HG03066 (cell line): ENCODE measurements around the gene ANKS1B.
"Not testable (repeated sequence)": the region's sequence is repeated elsewhere in the genome, so short reads cannot be mapped to it uniquely, and the experiment has no call there.

Source experiments
- ATAC-seq: cut with Tn5 transposase; IDR thresholded peaks from one replicate; pipeline ENCODE4 v1.9.1; 2021; ENCODE audit warnings: low read depth; ENCODE audit not compliant: unreplicated experiment

The ANKS1B gene

DNA sequence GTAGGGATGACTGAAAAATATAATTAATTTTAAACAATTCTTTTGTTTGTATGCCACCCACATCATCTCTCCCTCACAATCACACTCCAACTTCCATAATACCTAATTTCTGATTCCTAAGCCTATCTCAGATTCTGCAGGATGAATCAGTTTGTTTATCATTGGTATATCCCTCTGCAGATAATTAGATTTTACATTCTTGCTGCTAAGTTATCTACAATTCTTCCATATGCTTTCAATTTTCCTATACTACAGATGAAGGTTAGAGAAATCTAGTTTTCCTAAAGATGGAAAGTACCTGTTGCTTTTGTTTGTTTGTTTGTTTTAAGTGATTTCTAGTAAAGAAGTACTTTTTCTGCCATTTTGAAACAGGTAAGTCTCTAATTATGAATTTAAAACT, 105.3 kb downstream of the ANKS1B start:
- ATAC-seq, result no peak

DNA sequence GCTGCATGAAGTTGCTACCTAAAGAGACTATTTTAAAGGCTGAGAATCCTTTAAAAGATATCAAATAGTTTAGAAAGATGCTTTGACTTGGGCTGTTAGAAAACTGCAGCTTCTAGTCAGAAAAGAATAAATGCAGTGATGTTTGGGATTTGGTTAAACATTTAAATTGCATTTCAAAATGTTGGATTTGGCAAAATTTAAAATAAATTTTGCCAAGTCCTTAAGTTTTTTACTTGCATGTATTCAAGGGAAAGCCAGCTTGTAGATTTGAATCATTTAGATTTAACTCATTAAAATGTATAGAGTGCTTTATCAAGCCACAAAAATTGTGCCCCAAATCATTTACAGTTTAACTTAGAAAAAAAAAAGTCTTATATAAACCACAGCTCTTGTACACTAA, 109.7 kb downstream of the ANKS1B start:
- ATAC-seq, result no peak

DNA sequence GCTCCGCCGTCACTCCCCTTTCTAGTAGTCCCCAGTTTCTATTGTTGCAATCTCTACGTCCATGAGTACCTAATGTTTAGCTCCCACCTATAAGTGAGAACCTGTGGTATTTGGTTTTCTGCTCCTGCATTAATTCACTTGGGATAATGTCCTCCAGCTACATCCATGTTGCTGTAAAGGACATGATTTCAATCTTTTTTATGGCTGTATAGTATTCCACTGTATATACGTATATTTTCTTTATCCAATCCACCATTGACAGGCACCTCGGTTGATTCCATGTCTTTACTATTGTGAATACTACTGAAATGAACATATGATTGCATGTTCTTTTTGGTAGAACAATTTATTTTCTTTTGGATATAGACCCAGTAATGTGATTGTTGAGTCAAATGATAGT, 114.7 kb downstream of the ANKS1B start:
- no peak for ATAC-seq

DNA sequence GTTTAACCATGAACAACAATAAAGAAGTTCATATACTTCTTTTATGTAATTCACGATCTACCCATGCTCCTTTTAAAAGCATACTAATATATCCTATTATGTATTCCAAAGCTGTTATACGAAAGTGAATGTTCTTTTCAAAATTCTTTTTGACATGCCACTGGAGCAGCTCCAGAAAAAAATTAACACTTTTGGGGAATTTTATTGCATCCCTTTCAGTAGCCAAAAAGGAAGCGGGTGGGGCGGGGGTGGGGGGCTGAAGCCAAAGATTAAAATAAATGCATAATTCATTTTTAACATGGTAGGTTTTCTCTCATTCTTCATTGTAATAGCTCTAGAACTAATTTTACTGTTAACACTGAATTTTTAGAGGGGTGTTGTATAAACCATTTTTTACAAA, 123.0 kb downstream of the ANKS1B start:
- no peak for ATAC-seq

DNA sequence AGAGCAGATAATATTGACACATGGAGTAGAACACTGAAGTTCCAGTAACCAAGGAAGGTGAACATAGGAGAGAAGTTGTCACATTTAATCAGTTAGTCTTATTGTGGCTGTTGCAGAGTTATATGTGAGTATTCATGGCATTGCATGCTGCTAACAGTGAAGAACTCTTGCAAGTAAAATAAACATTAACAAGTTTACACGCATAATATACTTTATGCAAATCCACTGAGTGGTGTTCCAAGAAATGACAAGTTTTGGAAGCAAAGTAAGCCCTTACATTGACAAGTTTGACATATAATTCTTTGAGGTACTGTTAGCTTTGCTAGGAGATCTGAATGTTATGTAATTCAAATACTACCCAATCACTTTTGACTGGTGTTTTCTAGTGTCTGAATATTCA, 125.6 kb downstream of the ANKS1B start:
- ATAC-seq, result no peak

DNA sequence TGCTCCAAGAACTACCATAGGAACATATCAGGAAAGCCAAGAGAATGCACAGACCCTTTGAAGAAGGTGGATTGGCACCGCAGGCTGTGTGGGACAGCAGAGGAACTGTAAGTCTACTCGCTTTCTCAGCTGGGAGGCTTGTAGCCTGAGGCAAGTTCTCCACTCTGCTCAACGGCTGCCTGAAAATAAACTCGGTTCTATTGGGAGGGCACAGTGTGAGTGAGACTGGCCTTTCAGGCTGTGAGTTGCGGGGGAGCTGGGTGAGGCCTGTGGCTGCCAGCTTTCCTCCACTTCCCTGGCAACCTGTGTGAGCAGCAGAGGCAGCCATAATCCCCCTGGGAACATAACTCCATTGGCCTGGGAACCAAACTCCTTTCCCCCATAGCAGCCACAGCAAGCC, 132.1 kb downstream of the ANKS1B start:
- ATAC-seq, result no peak

DNA sequence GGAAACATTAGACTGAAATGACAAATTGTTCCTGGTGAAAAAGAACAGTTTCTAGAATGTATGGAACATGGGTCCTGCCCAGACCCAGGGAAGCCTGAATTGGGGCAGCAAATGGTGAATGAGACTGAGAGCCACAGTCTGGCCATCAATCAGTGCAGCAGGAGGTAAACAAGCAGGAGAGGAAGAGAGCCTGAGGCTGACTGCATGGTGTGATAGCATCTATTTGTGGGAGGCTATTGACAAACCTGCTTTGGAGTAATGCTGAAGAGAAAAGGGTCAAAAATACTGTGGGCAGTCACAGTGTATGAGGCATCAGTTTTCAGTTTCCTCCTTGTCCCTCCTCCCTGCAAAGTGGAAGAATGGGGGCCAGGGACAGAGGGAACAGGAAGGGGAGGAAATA, 136.8 kb downstream of the ANKS1B start:
- no peak for ATAC-seq

DNA sequence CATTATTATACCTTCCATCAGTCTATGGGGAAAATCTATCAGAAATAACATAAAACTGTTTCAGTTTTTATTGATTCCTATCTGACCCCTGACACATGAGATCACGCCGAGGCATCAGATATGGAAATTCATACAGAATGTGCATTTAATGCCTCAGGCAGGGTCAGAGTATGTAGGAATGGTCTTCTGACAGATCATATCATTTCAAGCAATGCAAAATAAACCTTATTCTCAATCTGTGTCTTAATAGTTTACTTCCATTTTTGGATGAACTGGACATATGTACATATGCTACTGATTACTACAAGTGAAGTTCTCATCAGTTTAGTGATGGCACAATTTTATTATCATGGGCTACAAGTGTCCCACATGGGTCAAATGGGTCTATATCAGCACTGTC, 150.0 kb downstream of the ANKS1B start:
- ATAC-seq, result no peak

DNA sequence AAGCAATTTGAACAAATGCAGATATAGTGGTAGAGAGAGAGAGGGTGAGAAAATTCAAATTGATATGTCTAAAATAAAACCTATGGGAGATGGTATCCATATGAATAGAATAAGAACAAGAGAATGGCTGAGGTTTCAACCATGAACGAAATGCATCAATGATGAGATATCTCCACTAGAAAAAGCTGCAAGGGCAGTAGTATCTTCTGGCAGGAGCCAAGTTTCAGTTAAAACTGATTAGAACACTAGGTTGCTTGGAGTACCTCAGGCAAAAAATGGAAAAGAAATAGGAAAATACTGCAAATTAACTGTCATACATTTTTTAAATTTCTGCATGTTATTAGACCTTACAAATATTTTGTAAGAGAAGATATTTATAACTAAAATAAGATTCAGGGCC, 151.3 kb downstream of the ANKS1B start:
- no peak for ATAC-seq

DNA sequence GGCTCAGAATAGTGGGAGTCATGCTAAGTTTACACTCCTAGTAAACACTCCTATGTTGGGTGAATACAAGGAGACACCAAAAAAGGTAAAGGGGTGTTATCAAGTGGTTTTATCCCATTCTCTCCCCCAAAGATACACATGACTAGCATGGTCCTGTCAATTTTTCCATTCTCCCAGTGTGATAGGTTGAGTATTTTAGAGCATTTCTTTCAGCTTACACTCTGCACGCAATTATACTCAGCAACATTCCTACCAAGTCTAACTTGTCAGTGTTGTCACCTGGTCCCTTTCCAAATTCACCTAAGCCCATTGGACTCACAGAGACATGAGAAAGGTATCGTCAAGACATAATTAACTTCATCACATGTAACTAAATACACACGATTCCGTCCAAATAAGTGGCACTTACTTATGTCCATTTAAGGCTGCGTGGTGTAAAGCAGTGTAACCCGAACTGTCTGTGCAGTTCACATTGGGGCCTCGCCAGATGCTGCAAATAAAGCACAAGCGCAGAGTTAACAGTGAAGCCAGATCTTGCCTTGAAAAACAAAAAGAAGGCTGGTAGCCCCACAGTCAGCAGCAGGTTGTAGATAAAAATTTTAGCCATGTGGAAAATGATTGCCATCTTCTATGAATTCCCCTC, 159.7 kb downstream of the ANKS1B start:
- no peak for ATAC-seq

DNA sequence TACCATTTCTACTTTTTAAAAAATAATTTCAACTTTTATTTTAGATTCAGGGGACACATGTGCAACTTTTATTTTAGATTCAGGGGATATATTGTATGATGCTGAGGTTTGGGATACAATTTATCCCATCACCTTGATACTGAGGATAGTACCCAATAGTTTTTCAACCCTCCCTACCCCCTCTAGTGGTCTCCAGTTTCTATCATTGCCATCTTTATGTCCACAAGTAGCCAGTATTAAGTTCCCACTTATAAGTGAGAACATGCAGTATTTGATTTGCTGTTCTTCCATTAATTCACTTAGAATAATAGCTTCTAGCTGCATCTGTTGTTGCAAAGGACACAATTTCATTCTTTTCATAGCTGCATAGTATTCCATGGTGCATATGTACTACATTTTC, 162.5 kb downstream of the ANKS1B start:
- ATAC-seq, result no peak

DNA sequence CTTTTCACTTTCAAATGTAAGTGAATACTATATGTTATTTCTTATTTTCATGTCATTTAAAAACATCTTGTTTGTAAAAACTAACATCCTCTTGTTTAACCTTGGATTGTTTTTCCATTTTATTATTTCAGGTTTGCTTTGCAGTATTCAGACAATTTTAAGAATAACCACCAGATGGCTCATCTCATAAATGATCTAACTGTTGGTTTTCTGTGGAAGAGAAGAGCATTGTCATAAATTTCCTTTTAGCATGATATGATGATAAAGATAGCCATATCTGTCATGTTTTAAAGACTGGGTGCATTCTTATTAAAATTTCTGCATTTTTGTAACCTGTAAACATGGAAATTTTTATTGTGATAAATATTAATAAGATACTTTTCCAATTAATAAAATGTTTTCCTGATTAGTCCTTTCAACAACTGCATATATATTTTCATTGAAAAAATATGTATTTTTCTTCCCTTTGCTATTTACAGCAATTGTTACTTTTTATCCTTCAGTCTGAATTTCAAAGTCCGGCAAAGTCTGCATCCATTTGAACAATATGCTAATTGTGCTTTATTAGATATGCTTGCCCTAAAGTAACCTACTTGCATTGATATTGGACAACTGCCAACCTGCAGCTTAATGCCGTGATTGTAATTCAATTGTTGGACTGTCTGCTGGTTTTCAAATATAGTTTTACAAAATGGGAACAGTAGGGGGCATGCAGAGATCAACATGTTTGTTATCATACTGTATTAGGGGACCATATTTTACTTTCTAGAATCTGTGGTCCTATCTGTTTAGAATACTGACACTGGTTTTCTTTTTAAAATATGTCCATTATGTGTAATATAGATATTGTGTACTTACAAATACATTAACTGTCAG, 173.8 kb downstream of the ANKS1B start:
- ATAC-seq, result no peak

DNA sequence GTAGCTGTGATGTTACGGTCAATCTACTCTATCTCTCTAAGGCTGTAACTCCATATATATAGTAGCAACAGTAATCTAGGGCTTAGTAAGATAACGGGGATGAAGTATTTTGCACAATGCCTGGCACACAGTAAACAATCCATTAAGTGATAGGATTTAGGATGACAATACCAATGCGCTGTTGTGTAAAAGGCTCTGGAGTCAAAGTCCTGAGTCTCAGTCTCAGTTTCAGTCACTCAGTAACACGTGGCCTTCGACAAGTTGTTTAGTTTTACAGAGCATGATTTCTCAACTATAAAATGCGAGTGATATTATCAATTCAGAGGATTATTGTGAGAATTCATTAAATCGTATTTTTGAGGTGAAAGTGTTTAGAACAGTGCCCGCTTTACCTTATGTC, 174.8 kb downstream of the ANKS1B start:
- ATAC-seq, result no peak

DNA sequence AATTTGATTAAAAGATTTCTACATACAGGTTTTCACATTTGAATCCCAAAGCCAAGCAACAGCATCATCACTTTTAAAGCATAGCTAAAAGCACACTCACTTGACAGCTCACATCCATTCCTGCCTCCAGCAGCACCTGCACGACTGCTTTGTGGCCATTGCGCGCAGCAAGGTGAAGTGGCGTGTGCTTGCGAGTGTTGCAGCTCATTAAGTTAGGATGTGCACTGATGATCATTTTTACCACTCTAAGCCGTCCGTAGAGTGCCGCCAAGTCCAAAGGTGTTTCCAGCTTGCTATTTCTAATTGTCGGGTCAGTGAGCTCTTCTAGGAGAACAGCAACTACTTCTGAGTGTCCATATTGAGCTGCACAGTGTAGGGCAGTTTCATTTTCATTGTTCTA, 178.4 kb downstream of the ANKS1B start:
- no peak for ATAC-seq

DNA sequence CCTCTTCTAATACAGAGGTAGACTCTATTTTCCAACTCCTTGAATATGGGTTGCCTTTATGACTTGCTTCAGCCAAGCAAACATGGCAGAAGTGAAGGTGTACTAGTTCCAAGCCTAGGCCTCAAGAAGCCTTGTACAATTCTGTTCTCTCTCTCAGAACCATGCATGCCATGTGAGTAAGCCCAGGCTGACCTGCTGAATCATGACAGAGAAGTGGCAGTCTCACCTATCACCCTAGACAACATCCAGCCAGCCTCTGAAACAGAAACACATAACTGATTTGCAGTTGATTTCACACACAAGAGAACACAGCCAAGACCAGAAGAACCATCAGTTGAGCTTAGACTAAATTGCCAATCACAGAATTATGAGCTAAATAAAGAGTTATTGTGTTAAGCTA, 180.0 kb downstream of the ANKS1B start:
- no peak for ATAC-seq

DNA sequence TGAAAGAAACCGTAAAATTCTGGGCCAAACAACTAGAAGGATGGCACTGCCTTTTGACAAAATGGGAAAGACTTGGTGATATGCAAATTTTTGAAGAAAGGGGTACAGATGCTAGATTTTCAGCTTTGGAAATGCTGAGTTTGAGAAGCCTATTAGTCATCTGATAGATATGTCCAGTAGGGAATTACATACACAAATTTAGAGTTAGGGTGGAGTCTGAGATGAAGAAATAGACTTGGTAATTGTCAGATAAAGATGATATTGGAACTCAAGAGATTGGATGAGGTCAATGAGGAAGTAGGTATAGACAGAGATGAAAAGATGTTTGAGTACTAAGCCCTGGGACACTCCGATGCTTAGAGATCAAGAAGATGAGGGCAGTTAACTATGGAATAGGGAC, 184.1 kb downstream of the ANKS1B start:
- no peak for ATAC-seq

DNA sequence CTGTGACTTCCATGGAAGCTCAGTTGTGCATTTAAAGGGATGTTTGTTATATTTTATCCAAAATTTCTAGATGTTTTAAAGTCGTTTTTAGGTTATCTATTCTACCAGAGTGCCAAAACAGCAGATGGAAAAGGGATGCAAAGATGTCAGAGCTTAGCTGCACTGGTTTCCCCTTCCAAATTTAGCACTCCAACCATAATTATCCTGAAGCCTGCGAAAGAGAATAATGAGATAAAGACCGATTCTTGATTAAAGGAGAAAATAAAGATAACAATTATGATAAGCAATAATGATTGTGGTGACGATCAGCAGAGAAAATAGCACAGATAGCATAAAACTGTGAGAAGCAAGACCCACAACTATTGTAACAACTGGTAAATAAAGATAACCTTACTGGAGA, 186.8 kb downstream of the ANKS1B start:
- not testable (repeated sequence) for ATAC-seq

DNA sequence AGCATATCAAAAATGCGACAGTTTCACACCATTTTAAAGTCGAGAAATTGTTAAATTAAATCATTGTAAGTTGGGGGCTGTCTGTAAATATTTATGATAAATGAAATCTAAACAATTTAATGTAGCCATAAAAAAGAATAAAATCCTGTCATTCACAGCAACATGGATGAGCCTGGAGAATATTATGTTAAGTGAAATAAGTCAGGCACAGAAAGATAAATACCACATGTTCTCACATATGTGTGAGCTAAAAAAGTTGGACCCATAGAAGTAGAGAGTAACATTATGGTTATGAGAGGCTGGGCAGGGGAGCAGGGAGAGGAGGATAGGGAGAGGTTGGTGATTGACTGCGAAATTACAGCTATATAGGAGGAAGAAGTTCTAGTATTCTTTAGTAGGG, 201.3 kb downstream of the ANKS1B start:
- no peak for ATAC-seq

DNA sequence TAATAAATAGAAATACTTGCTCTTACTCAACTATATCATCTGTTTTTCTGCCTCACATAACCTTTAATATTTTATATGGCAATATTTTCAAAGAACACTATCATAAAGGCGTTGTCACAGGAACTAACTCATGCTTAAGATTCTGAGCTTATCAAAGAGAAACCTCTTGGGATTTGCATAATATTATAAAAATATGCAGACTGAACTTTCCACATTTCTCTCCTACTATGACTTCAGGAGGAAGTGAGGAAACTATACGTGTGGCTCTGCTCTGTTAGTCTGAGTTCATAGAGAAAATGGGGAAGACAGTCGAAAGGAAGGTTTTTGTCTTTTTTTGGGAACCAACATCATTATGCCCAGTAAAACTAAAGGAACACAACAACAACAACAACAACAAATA, 212.5 kb downstream of the ANKS1B start:
- ATAC-seq, result no peak

DNA sequence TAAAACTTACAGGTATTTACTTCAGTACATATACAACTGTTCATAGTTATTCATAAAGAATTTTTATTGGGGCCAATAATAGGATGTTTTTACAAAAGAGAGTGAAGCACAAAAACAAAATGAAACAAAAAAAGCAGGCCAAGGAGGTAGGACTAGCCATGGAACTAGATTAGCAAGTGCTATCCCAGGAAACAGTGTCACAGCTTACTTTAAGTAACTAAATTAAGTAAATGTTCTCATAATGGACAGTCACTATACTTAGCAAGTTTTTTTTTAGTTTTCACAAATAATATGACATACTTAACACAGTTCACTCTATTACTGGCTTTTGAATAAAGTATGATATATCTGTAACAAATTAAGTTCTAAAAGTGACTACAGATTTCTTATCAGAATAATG, 213.1 kb downstream of the ANKS1B start:
- no peak for ATAC-seq

DNA sequence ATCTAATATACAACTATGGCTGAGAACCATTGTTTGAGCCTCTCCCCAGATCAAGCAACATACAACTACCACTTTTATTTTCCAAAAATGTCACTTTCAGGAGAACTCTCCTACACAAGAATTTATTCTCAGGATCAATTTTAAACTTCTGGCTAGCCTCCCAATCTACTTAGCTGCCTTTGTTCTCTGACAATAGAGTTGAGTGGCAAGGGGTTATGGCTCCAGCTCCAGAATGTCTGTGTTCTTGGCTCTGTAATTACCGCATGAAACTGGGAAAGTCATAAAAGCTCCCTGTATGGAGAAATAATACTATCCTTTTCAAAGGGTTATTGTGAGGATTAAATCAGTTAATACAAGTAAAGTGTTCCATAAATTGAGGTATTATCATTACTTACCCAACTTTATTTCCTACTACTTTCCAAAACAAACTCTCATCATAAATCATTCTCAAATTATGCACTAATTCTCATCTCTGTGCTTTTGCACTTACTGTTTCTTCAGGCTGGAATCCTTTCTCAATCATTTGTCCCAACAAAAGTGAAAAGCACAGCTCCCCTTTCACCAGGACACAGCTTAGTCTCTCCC, 215.2 kb downstream of the ANKS1B start:
- ATAC-seq, result no peak

DNA sequence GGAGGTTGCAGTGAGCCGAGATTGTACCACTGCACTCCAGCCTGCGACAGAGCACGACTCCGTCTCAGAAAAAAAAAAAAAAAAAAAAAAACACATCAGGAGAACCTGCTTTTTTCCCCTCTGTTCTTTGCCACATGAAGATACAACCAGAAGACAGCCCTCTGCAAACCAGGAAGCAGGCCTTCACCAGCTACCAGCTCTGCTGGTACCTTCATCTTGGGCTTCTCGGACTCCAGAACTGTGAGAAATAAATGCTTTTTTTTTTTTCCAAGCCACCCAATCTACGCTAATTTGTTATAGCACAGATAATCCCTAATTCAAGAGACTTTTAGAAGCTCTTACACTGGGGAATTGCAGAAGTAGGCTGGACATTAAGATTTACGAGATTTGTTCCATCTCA, 216.0 kb downstream of the ANKS1B start:
- no peak for ATAC-seq
